T-helper 22 cell (primary cell): ENCODE measurements around the gene SLC25A14.

ENCODE experiments used
- DNase-seq: peaks from one replicate; pipeline ENCODE4 v3.0.0-alpha.2; 2020; ENCODE audit warnings: low read depth

The SLC25A14 gene

DNA sequence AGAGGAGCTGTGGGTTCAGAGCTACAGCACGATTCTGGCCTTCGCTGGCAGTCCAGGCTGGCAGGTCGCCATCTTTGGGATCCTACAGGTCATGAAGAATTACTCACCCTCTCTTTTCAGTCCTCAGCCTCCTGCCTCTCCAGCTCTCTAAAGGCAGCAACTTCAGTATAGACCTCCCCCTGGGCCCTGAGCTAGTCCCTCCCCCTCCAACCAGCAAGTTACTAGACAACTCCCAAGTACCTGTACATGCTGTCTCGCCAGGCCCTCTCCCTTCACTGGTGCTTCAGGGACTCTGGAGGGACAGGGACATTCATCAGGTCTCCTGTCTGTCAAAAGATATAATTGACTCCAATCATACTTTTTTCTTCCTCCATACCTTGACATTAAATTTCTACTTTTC, 45.8 kb downstream of the SLC25A14 start, which contains the start of gene GPR119:
TSS of gene GPR119 (minus strand) at position 155 of the 400 bp plus-strand sequence. CDS start 227 bp downstream, outside the sequence.
- DNase-seq: no peak

- no peak for DNase-seq
Observed at GRCh38 chrX:130386408-130386808, 46.7 kb downstream of the SLC25A14 start.

GRCh38 chrX:130393451-130394074, 53.8 kb downstream of the SLC25A14 start:
- DNase-seq: no peak

- DNase-seq: no peak
Observed at GRCh38 chrX:130395341-130395740, 55.6 kb downstream of the SLC25A14 start.

- DNase-seq: peak; percentile 58
Observed at GRCh38 chrX:130401415-130402207, 61.9 kb downstream of the SLC25A14 start, which contains the start of gene RBMX2. RBMX2 (plus strand) TSS chrX:130401987; CDS start chrX:130402033, 46 bp downstream.

DNA sequence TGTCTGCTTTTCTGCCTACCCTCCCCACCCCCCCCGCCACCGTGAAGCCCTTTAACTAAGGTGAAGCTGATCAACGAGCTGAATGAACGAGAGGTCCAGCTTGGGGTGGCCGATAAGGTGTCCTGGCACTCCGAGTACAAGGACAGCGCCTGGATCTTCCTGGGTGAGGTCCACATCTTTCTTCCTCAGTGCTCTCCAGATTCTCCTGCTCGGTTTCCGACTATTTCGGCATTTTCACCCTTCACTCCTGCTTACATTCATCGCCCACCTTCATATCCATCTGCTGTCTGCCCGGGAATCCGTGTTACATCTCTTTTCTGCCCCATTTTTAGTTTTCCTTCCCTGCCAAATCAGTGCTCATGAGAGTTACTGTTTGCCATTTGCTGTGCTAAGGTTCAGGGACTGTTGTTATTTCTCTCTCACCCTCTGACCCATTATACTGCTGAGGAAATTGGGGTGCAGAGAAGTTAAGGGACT, 62.5 kb downstream of the SLC25A14 start:
- DNase-seq: no peak

- no peak for DNase-seq
Observed at GRCh38 chrX:130413415-130413814, 73.7 kb downstream of the SLC25A14 start.

DNA sequence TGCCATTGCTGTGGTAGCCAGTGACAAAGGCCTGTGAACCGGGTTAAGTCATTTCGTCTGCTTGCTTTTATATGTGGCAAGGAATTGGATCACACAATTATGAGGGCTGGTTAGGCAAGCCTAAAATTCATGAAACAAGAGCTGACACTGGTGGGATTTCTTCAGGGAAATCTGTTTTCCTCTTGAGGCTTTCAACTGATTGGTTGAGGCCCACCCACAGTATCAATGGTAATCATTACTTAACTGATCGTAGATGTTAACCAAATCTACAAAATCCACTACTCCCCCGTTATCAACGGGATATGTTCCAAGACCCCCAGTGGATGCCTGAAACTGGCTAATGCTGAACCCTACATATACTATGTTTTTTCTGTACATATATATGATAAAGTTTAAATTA, 75.1 kb downstream of the SLC25A14 start:
- no peak for DNase-seq

GRCh38 chrX:130415201-130415600, 75.5 kb downstream of the SLC25A14 start:
- DNase-seq: no peak

DNA sequence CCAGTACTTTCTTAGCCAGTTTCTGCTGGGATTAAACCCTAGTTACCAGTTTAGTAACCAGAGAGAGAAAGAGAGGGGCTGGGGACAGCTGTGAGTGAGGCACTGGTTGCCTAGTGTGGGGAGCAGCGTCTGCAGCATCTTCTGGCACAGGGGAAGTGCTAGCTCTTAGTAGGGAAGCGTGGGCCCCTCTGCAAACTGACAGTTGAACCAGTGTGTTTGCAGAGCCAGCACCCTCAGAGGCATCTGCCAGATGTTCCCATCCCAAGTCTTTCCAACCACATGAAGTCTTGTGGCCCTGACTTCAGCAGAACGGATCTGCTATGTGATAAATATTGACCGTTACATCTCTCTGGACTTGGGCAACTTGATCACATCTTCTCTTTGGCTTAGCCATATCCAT, 77.1 kb downstream of the SLC25A14 start:
- DNase-seq: no peak

DNA sequence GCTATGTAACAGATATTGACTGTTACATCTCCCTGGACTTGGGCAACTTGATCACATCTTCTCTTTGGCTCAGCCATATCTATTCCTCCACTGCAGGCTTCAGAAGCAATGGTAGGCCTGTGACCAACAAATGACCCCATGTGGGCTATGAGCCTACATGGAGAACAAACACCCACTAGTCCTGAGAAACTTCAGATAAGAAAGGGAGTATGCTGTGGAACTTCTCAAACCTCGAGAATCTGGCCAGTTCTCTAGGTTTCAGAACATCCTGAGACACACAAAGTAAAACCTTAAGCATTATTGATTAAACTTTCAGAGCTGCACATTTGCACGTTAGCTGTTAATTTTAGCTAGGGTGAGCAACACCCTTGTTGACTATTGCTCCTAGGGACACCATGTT, 78.3 kb downstream of the SLC25A14 start:
- no peak for DNase-seq

GRCh38 chrX:130418740-130419139, 79.0 kb downstream of the SLC25A14 start:
- no peak for DNase-seq

DNA sequence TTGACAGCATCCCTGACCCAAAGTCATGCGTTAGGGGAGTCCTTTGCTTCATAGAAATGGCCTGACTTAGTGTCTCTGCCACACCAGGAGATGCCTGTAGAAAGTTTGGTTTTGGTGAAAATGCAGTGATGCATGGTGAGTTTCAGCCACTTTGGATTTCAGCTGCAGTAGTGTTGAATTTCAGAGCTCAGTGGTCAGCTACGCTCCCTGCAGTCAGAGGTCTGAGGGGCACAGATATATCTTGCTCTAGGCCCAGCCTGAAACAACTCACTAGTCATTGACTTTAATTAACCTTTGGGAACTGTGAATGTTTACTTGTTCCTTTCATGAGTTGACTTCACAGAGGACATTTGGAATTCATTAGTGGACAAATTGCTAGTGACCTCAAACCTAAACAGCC, 79.5 kb downstream of the SLC25A14 start:
- DNase-seq: no peak
